ENCODE results near the gene KIF12.

DNA sequence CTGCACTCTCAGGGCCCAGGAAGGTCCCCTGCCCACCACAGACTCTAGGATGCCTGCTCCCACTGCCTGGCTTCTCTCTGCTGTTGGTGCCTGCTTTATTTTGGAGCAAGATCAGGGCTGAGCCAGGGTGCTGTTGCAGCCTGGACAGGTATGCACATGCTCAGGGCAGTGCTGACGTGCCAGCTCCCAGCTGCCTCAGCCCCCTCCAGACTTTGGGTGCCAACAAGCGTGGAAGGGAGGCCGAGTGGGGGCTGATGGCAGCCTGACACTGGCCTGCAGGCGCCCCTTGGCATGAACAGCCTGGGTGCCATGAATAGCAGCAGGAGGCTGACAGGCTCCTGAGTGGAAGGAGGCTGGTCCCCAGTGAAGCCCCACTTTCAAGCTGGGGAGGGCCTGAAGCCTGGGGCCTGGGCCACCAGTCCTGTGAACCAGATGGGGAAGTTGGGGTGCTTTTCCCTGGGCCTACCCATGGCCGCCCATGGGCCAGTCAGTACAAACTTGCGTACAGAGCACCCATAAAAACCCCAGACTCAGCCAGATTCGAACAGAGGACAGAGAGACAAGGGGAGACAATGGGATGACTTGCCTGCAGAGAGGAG lies 27.8 kb downstream of the KIF12 start:
- no peak for TF ChIP-seq CTCF (IDR thresholded peaks at IDR 0.05; ENCODE audit: low read length)
- no peak for TF ChIP-seq EZH2 (IDR thresholded peaks at IDR 0.05; ENCODE audit: borderline replicate concordance, low read length)
